ENCODE results near the gene PRKG1.

Gene PRKG1

DNA sequence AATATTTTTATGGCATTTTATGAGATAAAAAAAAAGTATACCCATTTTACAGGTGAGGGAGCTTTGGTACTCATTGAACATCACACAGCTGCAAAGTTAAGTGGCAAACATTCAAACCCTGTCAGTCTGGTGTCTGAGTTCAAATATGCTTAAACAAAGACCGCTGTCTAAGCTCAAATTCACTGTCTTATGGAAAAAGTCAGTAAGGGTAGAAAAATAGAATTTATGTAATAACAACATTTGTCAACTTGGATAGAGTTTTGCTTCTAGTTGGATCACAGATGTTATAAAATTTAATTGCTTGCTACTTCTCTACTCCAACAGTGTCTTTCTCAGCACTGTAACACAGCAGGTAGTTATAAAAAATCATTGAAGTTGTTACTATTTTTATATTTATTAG, 786.8 kb downstream of the PRKG1 start:
- DNase-seq, result no peak

DNA sequence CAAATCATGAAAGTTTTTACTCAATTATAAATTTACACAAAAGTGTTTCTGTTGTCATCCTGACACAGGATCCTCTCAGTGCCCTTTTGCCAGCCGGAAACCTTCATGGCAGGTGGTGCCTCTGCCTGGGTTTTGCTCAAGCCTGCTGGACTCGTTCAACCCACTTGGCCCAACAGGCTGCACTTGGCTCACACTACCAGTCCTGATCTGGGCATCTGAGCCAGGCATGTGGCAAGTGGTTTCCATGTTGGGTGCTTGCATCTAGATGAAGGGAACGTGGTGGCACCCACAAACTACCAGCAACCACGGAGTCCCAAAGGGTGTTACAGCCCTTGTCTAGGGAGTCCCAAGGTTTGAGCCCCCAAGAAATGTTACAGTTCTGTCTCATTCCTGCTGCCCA, 787.4 kb downstream of the PRKG1 start:
- no peak for DNase-seq

DNA sequence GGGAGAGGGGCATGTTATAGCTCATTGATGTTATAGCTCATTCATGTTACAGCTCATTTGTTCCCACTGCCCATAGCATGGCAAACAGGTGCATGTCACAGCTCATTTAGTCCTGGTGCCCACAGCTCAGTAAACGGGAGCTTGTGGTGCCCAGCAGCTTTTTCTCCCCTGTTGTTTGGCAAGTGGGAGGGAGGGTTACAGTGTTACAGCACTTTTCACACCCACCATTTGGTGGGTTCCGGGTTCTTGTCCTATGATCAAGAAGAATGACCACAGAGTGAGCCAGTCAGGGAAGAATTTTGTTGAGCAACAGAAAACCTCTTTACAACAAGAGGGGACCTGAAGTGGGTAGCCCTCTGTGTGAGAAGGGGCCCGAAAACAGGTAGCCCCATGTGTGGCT, 787.9 kb downstream of the PRKG1 start:
- DNase-seq, result no peak

GRCh38 chr10:51867956-51868355, 793.7 kb downstream of the PRKG1 start:
- no peak for DNase-seq

DNA sequence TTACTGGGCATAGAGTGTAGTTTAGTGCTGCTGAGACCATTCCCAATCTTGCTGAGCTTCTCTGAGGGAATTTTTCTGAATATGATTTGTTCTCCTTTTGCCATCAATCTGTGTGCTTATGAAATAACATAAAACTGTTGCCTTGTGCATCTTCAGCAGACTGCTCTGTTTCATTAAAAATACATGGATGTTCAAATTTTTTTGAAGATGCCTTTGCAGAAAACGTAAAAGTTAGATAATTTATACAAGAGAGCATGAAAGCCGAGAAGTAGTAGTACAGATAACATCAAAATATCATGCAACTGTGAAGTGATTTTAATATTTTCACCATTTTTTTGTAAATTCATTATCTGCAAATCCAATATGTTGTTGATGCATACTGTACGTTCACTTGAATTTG, 799.8 kb downstream of the PRKG1 start:
- no peak for DNase-seq

DNA sequence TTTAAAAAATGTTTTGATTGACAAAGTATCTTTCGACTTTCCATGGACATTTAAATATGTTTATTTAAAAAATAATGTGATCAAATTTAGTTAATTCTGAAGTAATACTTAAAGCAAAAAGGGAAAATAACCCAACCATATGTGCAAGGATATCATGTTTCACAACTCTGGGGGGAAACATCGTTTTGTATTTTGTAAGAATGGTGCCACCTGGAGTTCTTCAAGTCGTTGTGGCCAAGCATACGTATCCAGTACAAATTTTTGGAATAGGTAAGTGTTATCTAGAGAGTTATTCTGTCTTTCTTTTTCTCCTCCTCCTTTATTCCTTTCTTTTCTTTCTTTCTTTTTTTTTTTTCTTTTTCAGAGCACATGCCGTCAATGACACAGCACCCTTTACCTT, 801.3 kb downstream of the PRKG1 start:
- DNase-seq, result no peak

GRCh38 chr10:51876503-51876902, 802.2 kb downstream of the PRKG1 start:
- no peak for DNase-seq

- DNase-seq, result no peak
Measured at GRCh38 chr10:51876979-51877378, 802.7 kb downstream of the PRKG1 start.

DNA sequence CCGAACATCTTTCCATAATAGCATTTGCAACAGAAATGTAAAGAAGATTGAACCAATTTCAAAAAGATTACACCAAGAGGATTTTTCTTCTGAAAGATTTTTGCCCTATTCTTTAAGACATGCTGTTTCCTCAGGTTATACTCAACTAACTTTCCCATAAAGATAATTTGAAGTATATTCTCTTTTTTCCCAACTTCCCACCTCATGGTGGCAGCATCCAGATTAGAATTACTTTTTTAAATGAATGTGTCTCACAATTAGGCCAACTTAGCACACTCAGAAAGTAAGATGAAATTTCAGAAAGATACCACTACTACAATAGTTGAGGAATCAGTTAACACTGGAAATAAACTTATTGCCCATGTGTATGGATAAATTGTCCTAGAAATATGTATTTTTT, 803.3 kb downstream of the PRKG1 start:
- no peak for DNase-seq

DNA sequence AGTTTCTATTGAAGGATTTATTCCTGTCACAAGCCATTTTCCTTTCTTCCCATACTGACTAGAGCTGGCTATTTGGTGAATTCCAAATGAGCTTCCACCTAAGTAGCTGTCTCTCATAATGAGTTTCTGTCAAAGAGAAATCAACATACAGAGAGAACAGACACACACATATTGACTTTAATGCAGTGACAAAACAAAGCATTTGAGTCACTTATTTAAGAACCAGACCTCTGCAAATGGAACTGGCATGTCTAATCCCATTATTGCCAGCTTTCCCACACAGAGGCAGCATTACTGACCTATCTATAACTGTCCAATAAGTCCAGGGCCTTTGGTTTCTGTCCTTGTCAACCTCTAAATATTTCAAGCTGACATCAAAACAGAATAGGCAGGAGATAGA, 804.4 kb downstream of the PRKG1 start:
- no peak for DNase-seq

GRCh38 chr10:51879238-51879637, 805.0 kb downstream of the PRKG1 start:
- DNase-seq, result no peak

- no peak for DNase-seq
Measured at GRCh38 chr10:51881213-51881612, 806.9 kb downstream of the PRKG1 start.

DNA sequence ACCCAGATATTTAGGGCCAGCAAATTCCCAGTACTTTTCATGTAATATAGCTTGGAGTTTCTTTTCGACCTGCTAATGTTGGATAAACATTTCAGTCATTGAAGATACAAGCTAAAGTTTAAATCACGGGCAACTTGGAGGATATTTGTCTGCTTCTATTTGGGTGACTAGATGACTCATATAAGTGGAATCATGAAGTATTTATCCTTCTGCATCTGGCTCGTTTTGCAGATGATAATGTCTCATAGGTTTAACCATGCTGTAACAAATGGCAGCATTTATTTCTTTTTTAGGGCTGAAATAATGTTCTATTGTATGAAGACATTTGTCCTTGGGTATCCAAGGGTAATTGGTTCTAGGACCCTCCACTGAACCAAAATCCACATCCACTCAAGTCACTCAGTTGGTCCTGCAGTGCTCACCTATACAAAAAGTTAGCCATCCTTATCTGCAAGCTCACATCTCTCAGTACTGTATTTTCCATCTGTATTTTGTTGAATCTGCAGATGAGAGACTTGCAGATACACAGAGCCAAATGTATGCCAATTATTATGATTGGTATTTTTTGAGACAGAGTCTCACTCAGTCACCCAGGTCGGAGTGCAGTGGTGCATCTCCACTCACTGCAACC, 812.3 kb downstream of the PRKG1 start:
- DNase-seq, result no peak

DNA sequence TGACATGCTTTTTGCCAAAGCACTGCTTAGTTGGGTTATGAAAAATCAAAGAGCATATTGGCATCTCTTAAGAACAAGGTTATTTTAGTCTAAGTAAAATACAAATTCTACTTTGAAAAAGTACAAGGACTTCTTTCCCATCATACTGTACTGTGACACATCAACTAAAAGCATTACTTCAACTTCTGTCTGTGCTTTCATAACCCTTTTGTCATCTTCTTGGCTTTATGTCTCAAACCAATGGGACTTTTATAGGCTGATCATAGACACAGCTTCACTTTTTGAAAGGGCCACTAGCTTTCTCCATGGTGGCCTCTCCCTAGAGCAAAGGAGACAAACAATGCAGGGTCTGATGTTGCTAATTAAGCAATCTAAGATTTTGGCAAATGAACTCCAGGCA, 814.0 kb downstream of the PRKG1 start:
- DNase-seq, result no peak

GRCh38 chr10:51892313-51892712, 818.0 kb downstream of the PRKG1 start:
- no peak for DNase-seq

GRCh38 chr10:51892965-51893658, 818.8 kb downstream of the PRKG1 start:
- DNase-seq, result no peak

GRCh38 chr10:51894771-51895578, 820.7 kb downstream of the PRKG1 start:
- no peak for DNase-seq

DNA sequence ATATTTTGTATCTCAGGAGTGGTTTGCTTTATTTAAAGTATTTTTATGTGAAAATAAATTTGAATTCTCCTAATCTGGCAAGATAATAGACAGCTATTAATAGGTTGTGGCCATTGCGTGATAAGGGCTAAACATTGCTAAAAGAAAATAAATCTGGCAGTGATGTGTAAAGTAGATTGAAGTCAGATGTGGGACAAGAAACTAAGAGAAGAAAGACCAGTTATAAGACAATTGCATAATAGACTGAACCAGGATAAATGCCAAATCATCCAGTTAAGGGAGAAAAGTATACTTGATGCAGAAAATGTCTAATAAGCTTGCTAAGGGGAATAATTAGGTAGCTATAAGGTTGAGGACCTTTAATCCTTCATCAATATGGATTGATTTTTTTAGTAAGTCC, 822.6 kb downstream of the PRKG1 start:
- no peak for DNase-seq

GRCh38 chr10:51897560-51897959, 823.3 kb downstream of the PRKG1 start:
- DNase-seq, result no peak

DNA sequence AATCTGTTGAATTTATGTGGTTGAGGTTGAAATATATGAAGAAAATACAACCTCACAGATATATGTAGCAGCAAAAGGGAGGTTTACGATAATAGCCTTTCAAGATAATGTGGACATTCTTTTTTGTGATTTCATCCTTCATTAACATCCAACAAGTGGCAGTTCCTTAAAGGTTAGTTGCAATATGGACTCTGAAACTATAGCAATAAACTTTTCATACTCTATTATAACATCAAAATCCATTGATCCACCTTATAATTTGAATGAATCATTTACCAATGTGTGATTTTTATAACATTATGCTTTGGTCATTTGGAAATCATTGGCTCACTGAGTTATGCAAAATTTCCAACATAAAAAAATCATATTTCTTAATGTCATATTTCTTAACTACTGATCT, 825.9 kb downstream of the PRKG1 start:
- DNase-seq, result no peak

DNA sequence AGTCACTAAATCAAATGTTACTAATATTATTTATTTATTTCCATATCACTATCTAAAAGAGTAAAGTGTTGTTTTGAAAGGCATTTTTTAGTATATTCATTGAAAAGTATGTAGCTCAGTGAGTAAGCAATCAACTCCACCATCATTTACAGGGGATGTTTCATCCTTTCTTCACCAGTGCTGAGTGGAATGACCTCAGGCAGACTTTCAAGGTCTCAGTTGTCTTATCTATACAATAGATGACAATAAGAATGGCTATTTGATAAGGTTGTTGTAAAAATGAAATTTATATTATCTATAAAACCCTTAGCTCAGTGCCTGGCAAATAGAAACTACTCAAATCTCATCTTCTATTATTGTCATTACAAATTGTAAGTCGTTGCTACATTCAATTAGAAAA, 829.4 kb downstream of the PRKG1 start:
- DNase-seq, result no peak

DNA sequence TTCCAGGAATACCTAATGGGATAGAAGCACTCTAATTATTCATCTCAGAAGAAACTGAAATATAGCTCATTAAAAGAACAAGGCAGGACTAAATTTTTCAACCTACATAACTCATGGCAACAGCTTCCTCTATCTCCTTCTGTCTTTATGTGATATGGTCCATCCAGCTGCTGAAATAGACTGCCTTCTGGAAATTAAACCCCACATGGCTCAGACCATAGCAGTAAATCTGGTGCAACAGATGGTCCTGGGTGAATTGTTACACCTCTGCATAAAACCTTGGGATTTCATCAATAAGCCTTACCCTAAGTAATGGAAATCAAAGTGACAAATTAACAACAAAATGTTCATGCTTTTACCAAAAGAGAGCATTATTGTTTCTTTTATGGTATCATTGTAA, 830.7 kb downstream of the PRKG1 start:
- no peak for DNase-seq

DNA sequence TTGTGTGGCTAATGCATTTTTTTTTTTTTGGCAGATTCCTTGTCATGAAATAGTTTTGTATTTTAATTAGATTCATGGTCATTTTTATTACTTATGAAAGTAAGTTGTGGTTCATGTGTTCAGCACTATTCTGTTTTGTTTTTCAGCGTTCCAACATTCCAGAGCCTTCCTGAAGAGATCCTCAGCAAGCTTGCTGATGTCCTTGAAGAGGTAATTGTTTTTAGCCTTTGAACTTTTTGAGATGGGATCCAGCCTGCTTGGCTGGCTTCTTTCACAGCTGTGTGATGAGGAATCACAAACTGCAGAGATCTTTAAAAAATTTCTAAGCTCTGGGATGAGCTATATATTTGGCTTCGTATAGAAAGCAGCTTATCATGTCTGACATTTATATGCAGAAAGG, 833.1 kb downstream of the PRKG1 start:
- no peak for DNase-seq

GRCh38 chr10:51910189-51910588, 835.9 kb downstream of the PRKG1 start:
- DNase-seq, result no peak

Measured in activated CD4-positive, alpha-beta T cell treated with anti-CD3 and anti-CD28 coated beads for 1 hour (primary cell).